ENCODE measurements around the gene PLEKHG5. TPM values are rescaled to one million over a fixed set of nuclear protein-coding genes. Genes with fewer than 3 reads are reported as not detected.
"Not testable (repeated sequence)": the region's sequence is repeated elsewhere in the genome, so short reads cannot be mapped to it uniquely, and the experiment has no call there.

Gene PLEKHG5
- total RNA-seq, 1 donor from 2014 or later = 17.9 TPM

DNA sequence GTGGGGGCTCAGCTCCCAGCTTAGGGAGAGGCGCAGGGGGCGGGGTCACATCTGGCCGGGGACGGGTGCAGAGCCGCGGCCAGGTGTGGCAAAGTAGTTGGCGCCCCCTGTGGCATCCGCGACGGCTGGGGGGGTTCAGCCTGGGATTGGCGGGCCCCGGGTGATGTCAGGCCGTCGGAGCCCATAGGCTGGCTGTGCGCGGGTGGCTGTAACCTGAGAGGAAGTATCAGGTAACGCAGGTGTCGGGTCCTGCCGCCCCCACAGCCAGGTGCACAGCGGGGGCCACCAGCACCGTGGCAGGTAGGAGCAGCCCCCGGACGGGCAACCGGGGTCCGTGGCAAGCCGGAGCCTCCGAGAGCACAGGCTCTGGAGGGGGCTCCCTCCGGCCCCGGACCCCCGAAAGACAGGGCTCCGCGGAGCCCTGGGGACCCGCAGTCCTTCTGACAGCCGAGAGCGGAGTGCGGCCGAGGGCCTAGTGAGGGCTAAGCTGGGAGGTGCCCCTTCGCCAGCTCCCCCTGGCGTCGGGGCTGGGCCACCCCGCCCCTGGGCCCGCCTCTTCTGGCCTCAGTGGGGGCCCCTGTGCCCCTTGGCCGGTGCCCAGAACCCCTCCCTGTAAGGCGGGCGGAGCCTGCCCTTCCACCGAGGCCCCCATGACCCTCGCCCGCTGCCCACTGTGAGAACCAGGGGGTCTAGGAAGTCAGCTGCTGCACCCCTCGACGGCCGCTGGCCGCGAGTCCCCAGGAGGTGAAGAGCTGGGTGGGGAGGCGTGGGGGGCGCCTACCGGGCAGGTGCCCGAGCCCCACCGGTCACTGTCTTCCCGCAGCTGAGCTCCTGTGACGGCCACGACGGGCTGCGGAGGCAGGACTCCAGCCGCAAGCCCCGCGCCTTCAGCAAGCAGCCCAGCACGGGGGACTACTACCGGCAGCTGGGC lies 43.4 kb downstream of the PLEKHG5 start:
- DNase-seq (ENCODE audit: low read depth in 2 of 2) = peak in 1 of 2 donors; percentile 28

DNA sequence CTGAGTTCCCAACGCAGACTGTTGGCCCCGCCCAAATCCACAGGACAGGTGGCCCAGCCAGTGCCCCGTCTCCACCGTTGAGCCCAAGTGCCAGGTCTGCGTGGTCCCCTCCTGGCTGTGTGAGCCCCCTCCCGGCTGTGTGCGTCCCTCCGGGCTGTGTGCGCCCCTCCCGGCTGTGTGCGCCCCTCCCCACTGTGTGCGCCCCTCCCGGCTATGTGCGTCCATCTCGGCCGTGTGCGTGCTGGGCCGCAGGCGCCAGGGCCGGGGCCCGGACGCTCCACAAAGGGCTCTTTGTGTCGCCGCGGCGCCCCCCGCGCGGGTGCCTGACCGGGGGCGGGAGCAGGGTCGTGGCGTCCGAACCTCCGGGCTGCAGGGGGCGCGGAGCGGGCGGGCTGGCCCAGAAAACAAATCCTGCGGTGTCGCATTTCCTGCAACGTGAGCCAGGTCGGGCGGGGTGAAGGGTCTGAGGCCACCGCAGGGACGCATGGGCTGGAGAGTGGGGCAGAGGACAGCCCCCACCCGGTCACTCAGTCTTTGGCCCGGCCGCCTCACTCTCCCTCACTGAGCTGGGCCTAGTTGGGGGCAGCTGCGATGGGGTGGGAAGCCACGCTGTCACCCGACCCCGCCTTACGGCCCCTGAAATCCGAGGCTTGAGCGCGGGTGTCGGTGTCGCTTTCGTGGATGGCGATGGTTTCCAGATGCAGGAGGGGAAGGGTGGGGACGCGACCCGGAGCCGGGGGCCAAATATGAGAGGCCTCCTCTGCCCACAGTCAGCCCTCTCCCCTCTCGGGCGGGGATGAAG lies 44.2 kb downstream of the PLEKHG5 start:
- DNase-seq (ENCODE audit: low read depth in 2 of 2) = no peak

DNA sequence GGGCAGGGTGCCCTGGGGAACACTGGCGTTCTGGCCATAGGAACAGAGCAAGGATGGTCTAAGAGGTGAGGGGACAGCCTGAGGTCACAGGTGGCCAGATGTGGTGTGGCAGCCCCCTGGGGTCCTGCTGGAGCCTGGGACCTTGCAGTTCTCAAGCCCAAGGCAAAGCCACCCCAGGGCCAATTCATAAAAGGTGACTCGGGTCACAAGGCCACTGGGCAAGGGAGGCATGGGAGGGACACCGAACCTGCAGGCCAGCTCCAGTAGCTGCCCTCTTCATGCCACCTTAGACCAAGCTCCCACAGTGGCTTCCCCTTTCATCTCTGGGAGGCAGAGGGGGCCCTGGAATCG lies 44.8 kb downstream of the PLEKHG5 start:
- DNase-seq (ENCODE audit: low read depth in 2 of 2) = no peak

DNA sequence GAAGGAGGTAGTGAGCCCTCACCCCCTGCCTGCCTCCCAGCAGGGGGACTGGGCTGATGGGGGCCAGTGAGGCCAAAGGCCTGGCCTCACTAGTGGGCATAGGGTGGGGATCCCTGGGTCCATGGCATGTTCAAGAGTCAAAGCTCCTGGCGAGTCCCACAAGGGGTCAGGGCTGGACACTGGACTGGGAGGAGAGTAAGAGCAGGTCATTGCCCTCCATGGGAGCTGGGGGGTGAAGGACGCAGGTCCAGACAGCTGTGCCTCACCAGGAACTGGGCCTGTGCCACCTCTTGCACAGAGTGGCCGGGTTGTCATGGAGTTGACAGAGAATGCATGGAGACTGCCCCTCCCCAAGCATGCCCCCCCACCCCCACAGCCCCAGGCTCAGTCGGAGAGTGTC lies 45.5 kb downstream of the PLEKHG5 start:
- DNase-seq (ENCODE audit: low read depth in 2 of 2) = not testable (repeated sequence)

DNA sequence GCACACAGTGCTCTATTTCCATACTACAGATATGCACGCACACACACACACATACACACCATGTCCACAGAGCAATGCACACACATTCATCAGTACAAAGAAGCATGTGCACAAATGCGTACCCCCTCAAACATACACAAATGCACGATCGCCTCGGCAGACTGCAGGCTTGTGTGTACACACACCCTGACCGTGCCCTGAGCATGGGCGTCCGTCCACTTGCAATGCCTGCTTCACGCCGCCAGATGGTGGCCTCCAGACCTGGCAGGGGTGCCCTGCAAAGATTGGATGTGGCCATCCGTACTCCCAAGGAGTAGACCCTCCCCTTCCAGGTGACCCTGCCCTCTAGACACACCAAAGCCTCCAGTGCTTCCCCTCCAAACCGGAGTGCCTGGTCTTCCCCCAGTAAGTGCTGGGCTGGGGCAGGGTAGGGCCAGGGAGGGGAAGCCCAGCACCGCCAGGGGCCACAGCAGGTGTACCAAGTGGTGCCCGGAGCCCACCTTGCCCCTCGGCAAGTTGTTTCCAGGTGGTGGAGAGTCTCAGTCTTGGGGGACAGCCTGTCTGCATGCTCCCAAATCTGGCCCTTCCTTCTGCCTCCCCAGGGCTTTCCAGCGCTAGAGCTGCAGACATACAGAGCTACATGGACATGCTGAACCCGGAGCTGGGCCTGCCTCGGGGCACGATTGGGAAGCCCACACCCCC lies 46.3 kb downstream of the PLEKHG5 start:
- DNase-seq (ENCODE audit: low read depth in 2 of 2) = peak; percentile 36 to 66

DNA sequence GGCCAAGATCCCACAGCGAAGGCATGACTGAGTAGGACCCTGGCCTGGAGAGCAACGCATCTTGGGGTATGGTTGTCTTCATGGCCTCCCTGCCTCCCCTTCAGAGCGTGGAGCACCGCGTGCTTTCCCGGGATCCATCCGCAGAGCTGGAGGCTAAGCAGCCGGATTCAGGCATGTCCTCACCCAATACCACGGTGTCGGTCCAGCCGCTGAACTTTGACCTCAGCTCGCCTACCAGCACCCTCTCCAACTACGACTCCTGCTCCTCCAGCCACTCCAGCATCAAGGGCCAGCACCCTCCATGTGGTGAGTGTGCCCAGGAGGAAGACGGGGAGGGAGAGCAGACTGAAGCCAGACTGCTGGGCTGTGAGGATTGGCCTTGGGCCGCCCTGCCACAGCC lies 47.1 kb downstream of the PLEKHG5 start:
- DNase-seq (ENCODE audit: low read depth in 2 of 2) = no peak

DNA sequence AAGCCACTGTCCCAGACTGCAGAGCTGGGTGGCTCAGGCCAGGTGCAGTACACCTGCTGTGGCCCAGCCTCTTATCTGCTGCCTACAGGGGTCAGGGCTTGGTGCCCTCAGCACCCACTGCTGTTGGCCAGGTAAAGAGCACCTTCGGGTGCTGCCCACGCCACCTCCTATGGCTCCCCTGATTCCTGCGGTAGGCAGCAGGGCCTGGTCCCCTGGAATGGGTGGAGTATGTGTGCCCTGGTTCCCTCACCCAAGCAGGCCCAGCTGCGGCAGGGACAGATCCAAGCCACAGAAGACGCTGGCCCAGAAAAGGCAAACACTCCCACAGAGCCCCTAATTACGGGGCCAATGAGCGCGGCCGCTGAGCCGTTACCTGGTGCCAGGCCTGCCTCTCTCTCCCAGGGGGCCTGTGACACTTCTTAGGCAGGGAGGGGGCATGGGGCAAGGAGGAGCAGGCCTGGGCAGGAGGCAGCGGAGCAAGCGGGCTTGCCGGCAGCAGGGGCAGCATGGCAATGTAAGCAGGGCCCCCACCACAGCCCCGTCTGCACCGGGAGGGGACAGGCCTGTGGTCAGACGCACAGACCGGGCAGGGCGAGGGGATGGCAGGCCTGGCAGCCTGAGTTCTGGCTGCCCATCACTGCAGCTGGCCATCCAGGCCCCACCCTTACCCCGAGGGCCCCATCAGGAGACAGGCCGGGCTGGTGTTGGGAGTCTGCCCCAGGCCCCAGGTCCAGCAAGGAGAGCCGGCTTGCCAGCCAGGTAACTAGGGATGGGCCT lies 47.9 kb downstream of the PLEKHG5 start:
- no peak for DNase-seq (ENCODE audit: low read depth in 2 of 2)

DNA sequence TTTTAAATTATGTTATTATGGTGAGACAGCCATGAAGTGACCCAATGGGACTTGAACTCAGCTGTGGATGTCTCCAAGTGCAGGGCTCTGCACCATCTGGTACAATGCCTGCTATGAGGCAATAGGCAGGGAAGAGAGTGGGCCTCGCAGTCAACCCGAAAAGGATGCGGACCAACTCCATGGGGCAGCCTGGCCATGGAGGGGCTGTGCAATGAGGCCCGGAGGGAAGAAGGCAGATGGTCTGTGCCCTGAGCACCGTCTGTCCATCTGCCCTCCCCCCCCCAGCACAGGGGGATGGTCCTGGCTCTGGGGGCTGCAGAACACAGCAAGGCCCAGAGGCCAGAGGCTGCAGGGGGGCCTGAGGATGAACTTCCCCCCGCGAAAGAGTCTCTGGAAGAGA lies 49.9 kb downstream of the PLEKHG5 start:
- no peak for DNase-seq (ENCODE audit: low read depth in 2 of 2)

DNA sequence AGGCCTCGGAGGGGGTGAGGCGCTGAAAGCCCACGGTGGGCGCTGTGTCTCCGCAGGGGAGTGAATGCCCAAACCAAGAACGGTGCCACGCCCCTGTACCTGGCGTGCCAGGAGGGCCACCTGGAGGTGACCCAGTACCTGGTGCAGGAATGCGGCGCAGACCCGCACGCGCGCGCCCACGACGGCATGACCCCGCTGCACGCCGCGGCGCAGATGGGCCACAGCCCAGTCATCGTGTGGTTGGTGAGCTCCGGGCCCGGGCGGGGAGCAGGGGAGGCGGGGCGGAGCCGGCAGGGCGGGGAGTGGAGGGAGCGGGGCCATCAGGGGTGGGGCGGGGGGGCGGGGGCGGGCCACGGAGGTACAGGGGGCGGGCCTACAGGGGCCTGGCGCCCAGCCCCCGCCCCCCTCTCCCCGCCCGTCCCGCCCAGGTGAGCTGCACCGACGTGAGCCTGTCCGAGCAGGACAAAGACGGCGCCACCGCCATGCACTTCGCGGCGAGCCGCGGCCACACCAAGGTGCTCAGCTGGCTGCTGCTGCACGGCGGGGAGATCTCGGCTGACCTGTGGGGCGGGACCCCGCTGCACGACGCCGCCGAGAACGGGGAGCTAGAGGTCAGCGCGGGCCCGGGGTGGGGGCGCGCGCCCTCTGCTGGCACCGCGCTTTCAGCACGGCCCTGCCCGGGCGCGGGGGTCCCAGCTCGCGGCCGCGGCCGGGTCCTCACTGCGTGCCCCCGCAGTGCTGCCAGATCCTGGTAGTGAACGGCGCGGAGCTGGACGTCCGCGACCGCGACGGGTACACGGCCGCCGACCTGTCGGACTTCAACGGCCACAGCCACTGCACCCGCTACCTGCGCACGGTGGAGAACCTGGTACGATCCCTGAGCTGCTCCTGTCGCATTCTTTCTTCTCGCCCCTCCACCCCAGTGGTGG lies 51.0 kb downstream of the PLEKHG5 start:
- peak; percentile 39 to 57 for DNase-seq (ENCODE audit: low read depth in 2 of 2)

DNA sequence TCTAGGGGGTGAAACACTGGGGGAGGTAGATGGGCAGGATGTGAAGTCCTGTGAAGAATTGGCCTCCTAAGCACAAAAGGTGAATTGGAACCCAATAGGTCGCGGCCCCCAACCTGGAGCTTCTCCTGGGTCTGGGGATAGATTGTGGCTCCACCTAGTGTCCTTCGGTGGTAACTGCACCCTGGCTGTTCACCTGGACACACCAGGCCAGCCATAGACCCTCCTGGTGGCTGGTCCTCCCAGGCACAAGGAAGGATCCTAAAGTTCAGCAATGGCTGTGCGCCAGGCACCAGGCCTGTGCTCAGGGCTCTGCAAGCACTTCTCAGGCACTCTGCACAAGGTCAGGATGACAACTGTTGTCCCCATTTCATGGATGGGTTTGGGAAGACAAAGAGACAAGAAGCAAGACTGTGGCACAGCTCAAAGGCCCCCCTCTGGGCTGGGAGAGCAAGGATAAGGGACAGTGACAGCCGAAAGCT lies 53.4 kb downstream of the PLEKHG5 start:
- peak; percentile 59 to 75 for DNase-seq (ENCODE audit: low read depth in 2 of 2)

DNA sequence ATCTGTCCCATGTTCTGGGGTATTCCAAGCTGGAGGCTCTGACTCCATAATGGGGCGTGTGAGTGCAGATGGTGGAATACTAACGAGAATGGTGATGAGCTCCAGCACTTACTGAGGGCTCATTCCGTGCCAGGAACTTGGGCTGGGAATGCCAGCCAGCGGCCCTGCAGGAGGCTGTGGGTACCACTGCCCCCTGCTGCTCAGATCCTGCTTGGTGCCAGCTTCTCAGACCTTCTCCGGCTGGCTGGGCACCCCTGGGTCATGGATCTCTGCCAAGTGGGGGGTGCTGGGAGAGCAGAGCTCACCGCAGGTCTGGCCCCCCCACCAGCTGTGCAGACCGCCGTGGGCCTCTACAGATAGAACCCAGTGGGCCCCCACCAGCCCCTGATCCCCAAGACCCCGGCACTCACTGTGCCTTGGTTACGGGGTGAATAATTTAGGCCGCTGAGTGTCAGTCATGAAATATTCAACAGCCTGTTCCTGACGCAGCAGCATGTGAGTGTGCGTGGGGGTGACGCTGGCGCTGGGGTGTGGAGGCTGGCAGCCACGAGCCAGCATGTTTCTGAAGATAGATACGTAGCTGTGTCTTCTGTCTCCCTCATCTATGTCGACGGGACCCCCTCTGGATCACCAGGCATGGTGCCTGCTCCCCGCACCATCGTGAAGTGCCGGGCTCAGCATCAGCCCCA lies 54.3 kb downstream of the PLEKHG5 start:
- DNase-seq (ENCODE audit: low read depth in 2 of 2) = not testable (repeated sequence)

DNA sequence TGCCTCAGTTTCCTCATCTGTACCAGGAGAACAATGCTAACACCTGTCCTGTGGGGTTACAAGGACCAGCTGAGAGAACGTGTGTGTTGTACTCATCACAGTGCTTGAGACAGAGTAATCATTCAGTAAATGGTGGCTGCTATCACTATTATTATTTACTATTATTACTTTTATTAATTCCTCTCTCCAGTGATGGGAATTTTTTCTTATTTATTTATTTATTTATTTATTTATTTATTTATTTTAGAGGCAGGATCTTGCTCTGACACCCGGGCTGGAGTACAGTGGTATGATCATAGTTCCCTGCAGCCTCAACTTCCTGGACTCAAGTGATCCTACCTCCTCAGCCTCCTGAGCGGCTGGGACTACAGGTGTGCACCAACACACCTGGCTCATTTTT lies 55.2 kb downstream of the PLEKHG5 start:
- DNase-seq (ENCODE audit: low read depth in 2 of 2) = not testable (repeated sequence)

DNA sequence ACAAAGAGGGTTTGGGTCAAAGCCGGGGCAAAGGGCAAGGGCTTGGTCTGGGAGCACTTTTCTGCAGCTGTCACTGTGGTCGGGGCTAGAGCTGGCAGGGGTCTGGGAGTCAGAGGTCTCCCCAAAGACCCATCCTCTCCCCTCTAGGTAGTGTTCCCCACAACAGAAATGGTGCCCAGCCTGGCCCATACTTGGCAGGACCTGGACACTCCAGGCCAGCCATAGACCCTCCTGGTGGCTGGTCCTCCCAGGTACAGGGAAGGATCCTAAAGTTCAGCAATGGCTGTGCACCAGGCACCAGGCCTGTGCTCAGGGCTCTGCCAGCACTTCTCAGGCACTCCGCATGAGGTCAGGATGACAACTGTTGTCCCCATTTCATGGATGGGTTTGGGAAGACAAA lies 55.9 kb downstream of the PLEKHG5 start:
- no peak for DNase-seq (ENCODE audit: low read depth in 2 of 2)

DNA sequence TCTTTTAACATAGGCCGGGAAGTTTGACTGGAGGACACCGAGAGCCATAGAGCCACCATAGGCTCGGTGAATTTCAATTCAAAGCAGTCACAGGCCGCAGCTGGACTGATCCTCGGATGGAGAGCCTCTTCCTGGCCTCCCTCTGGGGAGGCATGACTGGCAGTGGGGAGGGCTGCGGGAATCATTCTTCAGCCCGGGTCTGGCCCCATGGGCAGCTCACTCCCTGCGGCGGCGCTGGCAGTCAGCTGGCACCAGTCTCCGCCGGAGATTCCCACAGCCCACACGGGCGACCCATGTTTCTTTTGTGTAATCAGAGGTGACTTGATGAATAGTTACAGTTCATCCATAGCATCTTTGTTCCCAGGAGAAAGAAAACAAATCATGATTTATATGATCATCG lies 56.3 kb downstream of the PLEKHG5 start:
- no peak for DNase-seq (ENCODE audit: low read depth in 2 of 2)

DNA sequence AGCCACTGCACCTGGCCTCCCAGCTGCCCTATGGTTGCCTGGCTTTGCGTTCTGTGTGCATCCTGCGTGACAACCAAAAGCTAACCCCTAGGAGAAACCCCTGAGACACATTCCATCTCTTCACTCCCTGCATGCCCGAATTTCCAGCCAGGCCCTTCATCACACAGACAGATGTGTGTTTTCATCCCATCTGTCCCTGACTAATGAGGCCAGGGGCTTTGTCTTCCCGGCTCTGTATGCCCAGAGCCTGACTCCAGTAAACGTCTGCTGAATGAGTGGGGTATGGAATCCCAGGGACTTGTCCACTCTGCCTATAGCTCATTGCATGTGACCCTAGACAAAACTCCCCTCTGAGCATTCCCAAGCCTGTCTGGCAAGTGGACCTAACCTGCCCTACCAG lies 57.3 kb downstream of the PLEKHG5 start:
- DNase-seq (ENCODE audit: low read depth in 2 of 2) = no peak

DNA sequence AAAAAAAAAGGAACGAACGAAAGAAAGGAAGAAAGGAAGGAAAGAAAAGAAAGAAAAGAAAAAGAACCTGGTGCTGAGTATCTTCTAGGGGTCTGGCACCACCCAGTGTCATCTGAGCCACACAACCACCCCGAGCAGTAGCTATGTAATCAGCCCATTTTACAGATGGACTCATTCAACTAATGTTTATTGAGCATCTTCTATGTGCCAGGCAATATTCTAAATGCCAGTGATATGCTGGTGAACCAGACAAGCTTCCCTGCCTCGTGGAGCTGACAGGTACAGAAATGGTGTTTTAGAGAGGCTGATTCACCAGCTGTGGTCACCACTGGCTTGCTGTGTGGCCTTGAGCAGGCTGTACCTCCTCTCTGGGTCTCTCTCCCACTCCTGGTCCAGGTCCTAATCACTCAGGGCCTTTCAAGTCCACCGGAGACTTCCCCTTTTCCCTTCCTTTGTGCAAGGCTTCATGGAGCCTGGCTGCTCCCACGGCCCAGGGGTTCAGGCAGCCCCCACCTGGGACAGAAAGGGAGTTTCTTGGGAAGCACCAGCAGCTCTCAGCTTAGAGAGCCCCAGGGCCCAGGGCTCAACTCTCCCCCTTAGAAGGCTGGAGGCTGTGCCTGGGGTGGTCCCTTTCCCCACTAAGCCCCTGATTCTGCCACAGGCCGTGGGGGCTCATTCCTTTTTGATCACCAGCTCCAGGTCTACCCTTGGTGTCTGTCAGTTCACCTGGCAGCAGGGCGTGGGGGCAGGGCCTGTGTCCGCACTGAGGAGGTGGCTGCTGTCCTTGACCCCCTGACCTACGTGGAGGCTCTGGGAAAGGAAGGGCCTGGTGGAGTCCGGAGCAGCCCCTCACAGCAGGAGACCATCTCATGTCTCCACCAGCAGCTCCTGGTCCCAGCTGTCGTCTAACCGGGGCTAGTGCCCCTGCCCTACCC lies 59.6 kb downstream of the PLEKHG5 start:
- DNase-seq (ENCODE audit: low read depth in 2 of 2) = not testable (repeated sequence)

DNA sequence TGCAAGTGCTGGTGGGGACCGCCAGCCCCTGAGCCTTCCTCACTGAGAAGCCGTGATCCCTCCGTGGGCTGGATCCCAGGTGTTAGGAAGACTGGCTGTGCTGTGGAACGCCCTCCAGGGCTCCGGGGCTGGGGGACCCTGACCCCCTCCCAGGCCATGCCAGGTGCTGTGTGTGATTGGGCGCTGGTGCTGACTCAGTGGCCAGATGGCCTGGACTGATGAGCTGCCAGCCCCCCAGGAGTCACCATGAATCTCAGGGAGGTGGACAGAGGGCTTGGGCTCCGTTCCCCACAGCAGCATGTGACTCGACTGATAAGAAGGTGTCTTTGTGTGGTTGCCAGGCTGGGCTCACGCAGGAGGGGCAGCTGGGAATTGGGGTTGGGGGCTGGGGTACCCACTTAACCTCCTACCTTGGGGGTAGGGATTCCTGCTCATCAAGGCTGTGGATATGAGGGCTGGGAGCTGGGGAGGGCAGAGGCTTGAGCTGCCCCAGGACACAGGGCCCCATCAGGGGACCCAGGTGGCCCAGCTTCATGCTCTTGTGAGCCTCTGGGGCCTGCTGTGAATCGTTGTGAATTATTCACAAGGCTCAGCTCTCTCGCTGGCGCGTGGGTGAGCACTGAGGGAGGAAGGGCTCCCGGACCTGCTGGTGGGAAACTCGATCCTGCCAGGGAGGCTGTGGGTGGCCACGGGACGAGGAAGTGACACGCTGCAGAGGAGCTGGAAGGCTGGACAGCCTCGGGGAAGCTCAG lies 61.6 kb downstream of the PLEKHG5 start:
- DNase-seq (ENCODE audit: low read depth in 2 of 2) = not testable (repeated sequence)

Measured in lung microvascular endothelial cell (primary cell).